ENCODE measurements around the gene STK32C.
A peak's percentile ranks its signal among the peaks of the same experiment; 100 is the strongest.
"Not testable (repeated sequence)": the region's sequence is repeated elsewhere in the genome, so short reads cannot be mapped to it uniquely, and the experiment has no call there.

STK32C gene

GRCh38 chr10:132314881-132315280 is 7.1 kb upstream of the STK32C start:
- not testable (repeated sequence) for DNase-seq

GRCh38 chr10:132314336-132314735 is 6.6 kb upstream of the STK32C start:
- DNase-seq: no peak

DNA sequence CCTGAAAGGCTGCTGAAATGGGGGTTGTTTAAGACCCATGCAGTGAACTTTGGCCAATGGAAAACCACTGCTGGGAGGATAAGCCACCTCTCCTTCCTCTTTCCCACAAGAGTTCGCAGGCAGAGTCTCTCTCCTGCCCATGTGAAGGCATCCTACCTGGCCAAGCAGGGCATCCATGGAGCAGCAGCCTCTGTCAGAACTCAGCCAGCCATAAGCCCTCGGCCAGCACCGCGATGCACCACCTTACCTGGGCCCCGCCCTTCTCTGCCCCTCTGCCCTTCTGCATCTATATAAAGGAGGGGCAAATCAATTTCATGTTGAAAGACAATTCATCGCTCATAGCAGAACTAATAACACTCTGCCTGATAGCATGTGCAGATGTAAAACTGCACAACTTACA is 6.1 kb upstream of the STK32C start:
- DNase-seq: no peak

GRCh38 chr10:132313305-132313704 is 5.6 kb upstream of the STK32C start:
- DNase-seq: no peak

DNA sequence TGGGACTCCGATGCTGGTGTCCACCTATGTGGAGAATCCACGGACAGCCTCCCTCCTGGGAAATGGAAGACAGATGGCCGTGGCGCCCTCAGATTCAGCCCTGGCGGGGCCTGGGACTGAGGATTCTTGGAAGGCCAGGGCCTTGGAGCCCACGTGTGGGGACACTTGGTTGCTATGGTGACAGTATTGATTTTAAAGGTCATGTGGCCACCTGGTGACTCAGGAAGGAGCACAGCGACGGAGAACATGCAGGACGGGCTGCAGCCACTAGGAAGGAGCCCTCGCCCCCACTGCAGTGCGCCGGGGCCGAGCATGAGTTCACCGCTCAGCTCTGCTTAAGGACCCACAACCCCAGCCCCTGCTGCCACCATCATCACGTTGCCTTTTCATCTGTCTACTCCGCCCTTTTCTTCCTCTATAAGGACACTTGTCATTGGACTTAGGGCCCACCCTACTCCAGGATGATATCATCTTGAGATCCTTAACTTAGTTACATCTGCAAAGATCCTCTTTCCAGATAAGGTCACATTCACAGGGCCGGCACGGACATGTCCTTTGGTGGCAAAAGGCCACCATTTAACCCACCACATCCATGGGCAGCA is 3.7 kb upstream of the STK32C start:
- peak; percentile 34 for DNase-seq

GRCh38 chr10:132310701-132311337 is 3.1 kb upstream of the STK32C start:
- DNase-seq: no peak

- no peak for DNase-seq
These were observed 2.3 kb upstream of the STK32C start for GRCh38 chr10:132309879-132310591.

DNA sequence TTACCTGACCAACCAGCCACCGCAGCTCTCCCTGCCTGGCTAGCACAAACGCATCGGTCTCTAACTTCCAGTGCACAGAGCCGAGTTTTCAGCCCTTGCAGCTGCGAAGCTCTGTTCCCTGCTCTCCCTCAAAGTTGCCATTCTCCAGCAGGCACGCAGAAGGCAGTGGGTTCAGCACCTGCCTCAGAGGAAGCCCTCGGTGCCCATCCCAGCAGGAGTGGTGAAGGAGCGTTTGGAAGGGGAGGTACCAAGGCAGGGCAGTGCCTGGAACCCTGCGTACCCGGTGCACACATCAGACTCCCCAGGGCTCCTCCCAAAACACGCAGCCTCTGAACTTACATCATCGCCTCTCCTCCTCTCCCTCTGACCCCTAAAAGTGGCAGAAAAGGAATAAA is 1.7 kb upstream of the STK32C start:
- DNase-seq: no peak

DNA sequence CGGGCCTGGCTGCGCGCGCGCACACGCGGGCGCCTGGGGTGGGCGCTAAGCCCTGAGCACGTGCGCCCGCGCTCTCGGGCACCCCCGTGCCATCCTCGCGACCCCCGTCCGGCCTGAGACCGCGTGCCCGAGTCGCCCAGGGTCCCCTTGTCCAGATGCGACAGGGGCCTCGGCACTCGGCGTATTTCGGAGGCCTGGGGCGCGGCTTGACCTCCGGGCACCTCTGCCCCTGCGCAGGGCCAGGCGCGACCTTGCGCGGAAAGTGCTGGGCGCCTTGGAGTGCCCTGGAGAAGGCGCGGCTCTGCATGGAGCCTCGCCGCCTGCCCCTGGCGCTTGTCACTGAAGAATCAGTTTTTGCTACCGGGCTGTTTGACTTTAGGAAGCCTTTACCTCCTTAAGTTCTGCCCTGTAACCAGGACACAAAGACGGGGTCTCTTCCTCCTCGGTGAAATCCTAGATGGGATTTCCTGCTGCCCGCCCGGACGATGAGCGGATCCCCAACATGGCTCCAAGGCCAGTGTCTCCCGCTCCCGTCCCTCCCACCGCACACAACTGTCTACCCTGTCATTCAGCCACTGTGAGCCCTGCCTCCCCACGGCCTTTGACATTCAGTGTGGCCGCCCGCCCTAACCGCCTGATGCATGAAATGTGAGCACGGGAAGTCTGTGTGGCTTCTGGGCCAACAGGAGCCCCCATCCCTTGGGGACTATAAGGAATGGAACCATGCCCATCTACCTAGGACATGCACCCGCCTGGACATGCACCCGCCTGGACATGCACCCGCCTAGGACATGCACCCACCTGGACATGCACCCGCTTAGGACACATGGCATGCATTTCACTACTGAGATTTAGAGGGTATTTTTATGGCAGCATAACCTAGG is 1.1 kb upstream of the STK32C start:
- DNase-seq: no peak

DNA sequence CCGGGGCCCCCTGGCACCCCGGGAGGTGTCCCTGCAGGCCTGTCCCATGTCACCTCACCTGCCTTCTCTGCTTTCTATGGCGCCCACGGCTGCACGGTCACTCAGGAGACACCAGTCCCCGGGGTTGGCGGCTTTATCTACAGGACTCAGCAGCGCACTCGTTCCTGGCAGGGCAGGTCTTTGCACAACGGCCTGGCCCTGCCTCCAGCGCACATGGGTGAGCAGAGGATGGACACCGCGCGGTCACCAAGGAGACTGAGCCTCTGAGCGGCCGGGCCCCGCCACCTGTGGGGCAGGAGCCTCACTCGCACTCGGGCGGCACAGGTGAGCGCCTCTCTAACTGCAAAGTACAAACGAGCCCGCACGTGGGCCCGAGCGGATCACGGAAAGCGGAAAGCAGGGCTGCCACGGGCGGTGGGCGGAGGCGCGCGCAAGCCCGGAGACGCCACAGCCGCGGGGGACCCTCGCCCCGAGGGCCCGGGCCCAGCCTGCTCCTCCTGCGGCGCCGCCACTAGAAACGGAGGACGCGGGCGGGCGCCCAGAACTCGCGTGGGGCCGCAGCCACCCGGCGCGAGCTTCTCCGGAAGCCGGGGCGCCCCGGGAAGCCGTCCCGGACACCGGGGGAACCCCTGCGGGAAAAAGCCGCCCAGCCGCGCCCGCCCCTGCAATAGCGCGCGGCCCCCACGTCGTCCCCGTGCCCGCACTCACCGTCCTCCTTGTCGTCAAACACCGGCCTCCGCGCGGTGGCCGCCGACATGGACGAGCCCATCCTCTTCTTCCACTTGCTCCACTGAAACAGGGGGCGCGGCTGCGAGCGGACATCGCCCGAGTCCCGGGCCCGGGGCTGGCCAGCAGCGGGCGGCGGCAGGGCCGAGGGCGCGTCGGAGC is 642 bp downstream of the STK32C start:
- DNase-seq: peak; percentile 45

GRCh38 chr10:132306343-132306685 is 1.4 kb downstream of the STK32C start:
- no peak for DNase-seq

GRCh38 chr10:132305654-132306342 is 2.0 kb downstream of the STK32C start:
- no peak for DNase-seq

GRCh38 chr10:132304756-132305509 is 2.8 kb downstream of the STK32C start:
- no peak for DNase-seq

DNA sequence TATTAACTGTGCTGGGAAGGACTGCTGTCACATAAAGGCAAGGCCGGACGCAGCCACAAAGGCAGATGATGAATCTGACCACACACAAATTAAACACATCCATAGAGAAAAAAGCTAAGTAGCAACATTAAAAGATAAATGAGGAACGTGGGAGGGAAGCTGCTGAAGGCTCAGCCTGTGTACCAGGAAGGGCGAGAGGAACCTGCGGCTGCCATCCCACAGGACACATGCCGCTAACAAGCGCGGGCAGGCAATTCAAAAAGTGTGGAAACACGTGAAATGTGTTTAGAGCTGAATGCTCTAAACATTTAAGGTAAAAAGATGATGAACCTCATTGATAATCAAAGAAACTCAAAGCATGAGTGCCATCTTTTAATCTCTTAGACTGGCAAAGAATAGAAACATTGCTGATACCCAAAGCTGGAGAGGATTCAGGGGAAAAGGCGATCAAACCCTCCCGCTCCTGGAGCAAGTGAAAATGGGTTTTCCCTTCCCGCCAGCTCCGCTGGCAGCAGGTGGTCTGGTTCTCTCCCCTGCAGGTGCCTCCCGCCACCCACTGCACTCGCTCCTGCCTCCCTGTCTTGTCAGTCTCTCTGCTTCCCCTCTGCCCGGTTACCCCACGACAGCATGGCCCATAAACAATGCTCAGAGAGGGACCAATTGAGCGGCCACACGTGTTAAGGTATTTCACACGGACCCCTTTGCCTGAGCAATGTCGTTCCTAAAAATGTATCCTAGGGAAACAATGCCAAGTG is 4.2 kb downstream of the STK32C start:
- no peak for DNase-seq

DNA sequence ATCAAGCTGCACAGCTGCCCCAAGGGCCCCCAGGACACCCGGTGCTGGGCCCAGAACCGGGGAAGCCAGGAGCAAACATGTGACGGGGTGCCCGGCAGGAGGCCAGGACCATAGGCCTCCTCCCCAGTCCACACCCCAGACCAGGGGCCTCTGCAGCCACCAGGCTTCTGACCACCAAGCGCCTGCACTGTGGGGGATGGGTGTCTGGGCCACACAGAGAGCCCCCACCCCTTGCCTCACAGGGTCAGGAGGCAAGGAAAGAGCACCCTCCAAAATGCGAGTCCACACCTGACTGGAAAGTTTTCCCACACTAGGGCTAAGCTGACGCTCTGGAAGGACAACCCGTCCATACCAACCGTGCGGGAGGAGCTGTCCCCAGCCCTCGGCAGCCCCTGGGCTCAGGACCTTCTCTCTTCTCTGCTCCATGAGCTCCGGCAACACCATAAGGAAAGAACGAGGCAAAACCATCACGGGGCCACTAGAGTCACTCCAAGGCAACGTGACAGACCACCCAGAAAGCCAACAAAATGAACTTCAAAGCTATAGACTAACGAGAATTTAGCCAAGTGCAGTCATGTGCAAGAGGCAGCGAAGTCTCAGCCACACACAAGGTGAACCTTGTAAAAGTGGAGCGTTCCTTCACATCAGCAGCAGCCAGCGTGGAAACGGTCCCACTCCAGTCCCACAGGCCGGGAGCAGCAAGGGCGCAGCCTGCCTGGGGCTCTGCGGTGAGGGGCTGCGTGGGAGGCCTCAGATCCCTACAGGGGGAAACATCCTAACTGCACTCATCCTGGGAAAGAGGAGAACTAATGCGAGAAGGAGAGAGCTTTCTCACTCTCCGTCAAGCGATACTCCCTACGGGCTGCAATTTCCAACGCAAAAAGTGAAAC is 5.1 kb downstream of the STK32C start:
- no peak for DNase-seq

DNA sequence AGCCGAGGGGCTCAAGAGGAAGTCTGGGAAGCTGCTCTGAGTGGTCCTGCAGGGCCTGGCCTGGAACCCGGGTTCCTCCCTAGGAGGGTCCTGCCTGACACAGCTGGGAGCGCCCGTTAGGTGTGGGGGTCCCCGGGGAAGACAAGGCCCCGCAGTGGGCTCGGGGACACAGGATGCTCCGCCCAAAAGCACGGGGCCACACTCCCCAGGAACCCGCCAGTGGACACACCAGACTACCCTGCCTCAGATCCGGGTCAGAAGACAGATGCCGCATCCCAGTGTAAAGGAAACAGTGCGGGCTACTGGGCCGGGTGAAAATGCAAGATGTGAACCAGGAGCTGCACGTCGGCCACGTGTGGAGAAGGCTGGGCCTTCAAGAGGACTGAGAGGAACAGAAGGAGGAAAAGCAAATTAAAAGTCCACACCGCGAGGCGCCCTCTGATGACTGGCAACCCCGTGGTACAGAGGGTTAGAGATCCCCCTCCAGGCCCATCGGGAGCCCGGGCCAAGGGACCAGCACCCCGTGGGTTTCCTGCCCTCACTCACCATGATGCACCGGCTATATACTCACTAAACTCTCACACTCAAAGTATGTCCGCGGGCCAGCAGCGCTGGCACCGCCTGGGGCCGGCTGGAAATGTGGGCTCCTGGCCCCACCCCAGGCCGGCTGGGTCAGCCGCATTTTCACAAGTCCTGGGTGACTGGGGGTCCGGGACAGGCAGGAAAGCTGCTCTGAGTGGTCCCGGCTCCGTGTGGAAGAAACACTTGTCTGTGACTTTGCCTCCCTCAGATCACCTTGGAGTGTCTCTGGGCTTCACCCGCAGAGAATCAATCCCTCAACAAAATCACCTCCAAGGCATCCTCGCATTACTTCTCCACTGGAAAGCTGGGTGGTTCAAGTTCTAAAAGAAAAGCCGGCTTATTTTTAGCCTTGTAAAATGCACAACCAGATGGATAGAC is 6.1 kb downstream of the STK32C start:
- DNase-seq: no peak

DNA sequence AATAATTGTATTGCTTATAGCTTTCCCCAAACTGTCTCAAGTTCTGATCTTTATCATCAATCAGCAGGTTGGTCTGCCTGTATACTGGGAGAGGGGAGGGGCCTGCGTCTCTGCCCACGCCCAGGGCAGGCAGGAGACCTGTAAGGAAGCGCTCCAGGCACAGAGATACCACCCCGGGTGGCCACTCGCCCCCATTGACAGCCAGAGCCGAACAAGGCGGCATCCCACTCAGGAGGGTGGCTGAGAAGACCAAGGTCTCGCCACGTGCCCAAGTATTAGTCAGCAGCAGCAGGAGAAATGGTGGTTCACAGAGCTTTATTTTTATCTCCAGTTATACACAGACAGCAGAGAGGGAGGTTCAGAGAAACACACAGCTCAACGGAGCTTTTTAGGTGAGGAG is 7.2 kb downstream of the STK32C start:
- no peak for DNase-seq
